KG1 (cell line): ENCODE data around the gene TMEM150B.

Experiments
- DNase-seq: peaks from one replicate; lab custom pipeline; 2025; lab: John Stamatoyannopoulos, UW

The TMEM150B gene

GRCh38 chr19:55354698-55355212 lies 29.6 kb upstream of the TMEM150B start, which contains the start of gene COX6B2:
Gene COX6B2, minus strand, starts transcription at chr19:55354719. Its CDS starts 198 bp downstream, at chr19:55354521.
- DNase-seq, result no peak

GRCh38 chr19:55353803-55354697 lies 28.9 kb upstream of the TMEM150B start:
- no peak for DNase-seq

- no peak for DNase-seq
Observed at GRCh38 chr19:55353356-55353802, 28.2 kb upstream of the TMEM150B start.

- no peak for DNase-seq
Observed at GRCh38 chr19:55352549-55353145, 27.5 kb upstream of the TMEM150B start.

GRCh38 chr19:55352040-55352439 lies 26.9 kb upstream of the TMEM150B start:
- DNase-seq, result no peak

GRCh38 chr19:55350620-55351315 lies 25.6 kb upstream of the TMEM150B start:
- DNase-seq, result no peak

GRCh38 chr19:55348317-55349034 lies 23.3 kb upstream of the TMEM150B start:
- no peak for DNase-seq

GRCh38 chr19:55347442-55348009 lies 22.4 kb upstream of the TMEM150B start:
- no peak for DNase-seq

GRCh38 chr19:55346725-55347441 lies 21.7 kb upstream of the TMEM150B start:
- no peak for DNase-seq

GRCh38 chr19:55345818-55346724 lies 20.9 kb upstream of the TMEM150B start:
- no peak for DNase-seq

- DNase-seq, result no peak
Observed at GRCh38 chr19:55345101-55345817, 20.1 kb upstream of the TMEM150B start.

- no peak for DNase-seq
Observed at GRCh38 chr19:55344444-55344843, 19.3 kb upstream of the TMEM150B start.

GRCh38 chr19:55341595-55342531 lies 16.7 kb upstream of the TMEM150B start:
- DNase-seq, result no peak

- no peak for DNase-seq
Observed at GRCh38 chr19:55341171-55341588, 16.0 kb upstream of the TMEM150B start.

- no peak for DNase-seq
Observed at GRCh38 chr19:55340784-55341147, 15.6 kb upstream of the TMEM150B start.

- no peak for DNase-seq
Observed at GRCh38 chr19:55339889-55340783, 15.0 kb upstream of the TMEM150B start.
